DND-41 (cell line): Measurements from ENCODE around the gene NTNG2.

Experiments
- ATAC-seq: fragments of 200-7000 bp; cut with Tn5 transposase; 3 replicates; pipeline ENCODE4 v1.9.1; 2021; ENCODE audit warnings: low read depth; ENCODE audit not compliant: insufficient read depth
- DNase-seq: peaks from one replicate; pipeline ENCODE4 v3.0.0-alpha.2; 2020
- H2AFZ ChIP-seq: 2 replicates; pipeline ENCODE4 v1.6.0; 2012; ENCODE audit warnings: low read depth, low read length
- H3K27ac ChIP-seq: 2 replicates; pipeline ENCODE4 v1.5.1; 2012; ENCODE audit warnings: low read length, inconsistent platforms
- H3K27me3 ChIP-seq: fragments of 200-600 bp; sonication (generic); 2 replicates; pipeline ENCODE4 v1.6.0; 2012; ENCODE audit warnings: low read length, mild to moderate bottlenecking, inconsistent platforms; ENCODE audit not compliant: insufficient read depth, poor library complexity
- H3K36me3 ChIP-seq: 2 replicates; pipeline ENCODE4 v1.5.1; 2012; ENCODE audit warnings: low read length, inconsistent platforms; ENCODE audit not compliant: insufficient read depth
- H3K4me1 ChIP-seq: 2 replicates; pipeline ENCODE4 v1.5.1; 2012; ENCODE audit warnings: mild to moderate bottlenecking, low read length; ENCODE audit not compliant: insufficient read depth
- H3K4me2 ChIP-seq: 2 replicates; pipeline ENCODE4 v1.6.0; 2012; ENCODE audit warnings: mild to moderate bottlenecking, moderate library complexity, low read length, inconsistent platforms; ENCODE audit not compliant: insufficient read depth
- H3K4me3 ChIP-seq, 2 experiments: fragments of 200-600 bp in 1 of 2; shearing (Covaris generic) in 1 of 2; 2 replicates each; pipeline ENCODE4 v1.5.1; 2012 to 2016; ENCODE audit warnings: inconsistent platforms in 2 of 2, low read length in 2 of 2, mild to moderate bottlenecking in 2 of 2, low read depth in 1 of 2, moderate library complexity in 1 of 2
- H3K79me2 ChIP-seq: 2 replicates; pipeline ENCODE4 v1.6.0; 2012; ENCODE audit warnings: low read length, inconsistent platforms; ENCODE audit not compliant: insufficient read depth
- H3K9ac ChIP-seq: 2 replicates; pipeline ENCODE4 v1.6.0; 2012; ENCODE audit warnings: low read depth, mild to moderate bottlenecking, inconsistent platforms, low read length, moderate library complexity
- H3K9me3 ChIP-seq: 2 replicates; pipeline ENCODE4 v1.5.1; 2012; ENCODE audit warnings: low read length, moderate library complexity, mild to moderate bottlenecking, inconsistent platforms; ENCODE audit not compliant: insufficient read depth, severe bottlenecking
- H4K20me1 ChIP-seq: 2 replicates; pipeline ENCODE4 v1.6.0; 2012; ENCODE audit warnings: low read length; ENCODE audit not compliant: insufficient read depth
- CTCF ChIP-seq: IDR thresholded peaks from 2 replicates; pipeline ENCODE4 v1.5.1; 2012; ENCODE audit warnings: borderline replicate concordance, low read length, moderate library complexity, mild to moderate bottlenecking; ENCODE audit not compliant: poor library complexity, severe bottlenecking; ENCODE audit errors: extremely low read depth
- EZH2 ChIP-seq: IDR thresholded peaks from 3 replicates; pipeline ENCODE4 v1.6.1; 2012; ENCODE audit warnings: borderline replicate concordance, low read depth, mild to moderate bottlenecking, moderate library complexity, low read length, inconsistent platforms; ENCODE audit not compliant: severe bottlenecking

The NTNG2 gene

GRCh38 chr9:132141344-132141947 lies 20.4 kb upstream of the NTNG2 start:
- H3K9me3 ChIP-seq: no peaks in the 10 kb centered on the region
- no peaks in the 10 kb centered on the region for H3K36me3 ChIP-seq
- H2AFZ ChIP-seq: no peak overlapping the region
- H3K27me3 ChIP-seq: no peaks in the 10 kb centered on the region
- H3K4me1 ChIP-seq: no peaks in the 10 kb centered on the region
- no peak for DNase-seq
- no peak overlapping the region for H3K27ac ChIP-seq
- no peaks in the 10 kb centered on the region for H3K79me2 ChIP-seq
- H3K4me2 ChIP-seq: no peak overlapping the region
- TF ChIP-seq CTCF (no peak), EZH2 (no peak)
- no peak overlapping the region for H3K4me3 ChIP-seq
- no peaks in the 10 kb centered on the region for H4K20me1 ChIP-seq
- H3K9ac ChIP-seq: no peak overlapping the region
- ATAC-seq: no peak

DNA sequence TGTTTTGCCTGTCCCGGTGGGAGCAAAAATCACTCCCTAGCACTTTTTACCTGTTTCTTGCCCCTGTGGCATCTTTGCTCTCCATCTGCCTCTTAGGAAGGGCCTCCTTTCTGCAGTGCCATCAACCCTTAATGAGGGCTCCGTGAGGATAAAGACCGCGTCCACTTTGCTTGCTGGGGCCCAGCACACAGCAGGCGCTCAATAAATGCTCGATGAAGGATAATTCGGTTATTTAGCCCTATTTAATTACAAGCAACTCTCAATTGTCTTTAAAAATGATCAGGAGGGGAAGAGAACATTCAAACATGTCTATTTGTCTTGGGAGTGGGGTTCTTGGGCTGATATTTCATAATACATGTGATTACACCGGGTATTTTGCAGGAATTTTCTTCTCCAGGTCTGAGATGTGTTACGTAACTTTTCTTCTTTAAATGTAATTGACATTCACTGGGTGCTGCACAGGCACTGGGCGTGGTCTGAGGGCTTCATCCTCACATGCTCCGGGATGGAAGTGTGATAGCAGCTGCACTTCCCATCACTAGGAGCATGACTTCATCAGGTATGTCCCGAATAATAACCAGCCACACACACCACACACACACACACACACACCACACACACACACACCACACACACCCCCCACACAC lies 19.8 kb upstream of the NTNG2 start:
- H3K36me3 ChIP-seq: no peaks in the 10 kb centered on the region
- H3K79me2 ChIP-seq: no peaks in the 10 kb centered on the region
- no peak overlapping the region for H3K4me2 ChIP-seq
- no peak overlapping the region for H2AFZ ChIP-seq
- H3K9me3 ChIP-seq: no peaks in the 10 kb centered on the region
- no peak overlapping the region for H3K4me3 ChIP-seq
- H3K27ac ChIP-seq: no peak overlapping the region
- no peaks in the 10 kb centered on the region for H3K27me3 ChIP-seq
- no peaks in the 10 kb centered on the region for H4K20me1 ChIP-seq
- no peak for ATAC-seq
- TF ChIP-seq CTCF (no peak), EZH2 (no peak)
- no peaks in the 10 kb centered on the region for H3K4me1 ChIP-seq
- DNase-seq: no peak
- H3K9ac ChIP-seq: no peak overlapping the region

- Histone ChIP-seq H3K9me3 (no peaks in the 10 kb centered on the region), H3K27me3 (no peaks in the 10 kb centered on the region), H3K4me2 (no peak overlapping the region), H3K27ac (no peak overlapping the region), H3K9ac (no peak overlapping the region), H3K36me3 (no peaks in the 10 kb centered on the region), H3K4me1 (no peaks in the 10 kb centered on the region), H3K79me2 (no peaks in the 10 kb centered on the region), H4K20me1 (no peaks in the 10 kb centered on the region; the same call in 1 of the 2 replicates), H2AFZ (no peak overlapping the region), H3K4me3 (no peak overlapping the region)
- DNase-seq (no peak), ATAC-seq (no peak)
- TF ChIP-seq EZH2 (no peak), CTCF (no peak)
These were observed 18.9 kb upstream of the NTNG2 start for GRCh38 chr9:132142924-132143323.
